Measurements from ENCODE around the gene KIF27.
"Not testable (repeated sequence)": the region's sequence is repeated elsewhere in the genome, so short reads cannot be mapped to it uniquely, and the experiment has no call there.

GRCh38 chr9:83912194-83912593, 9.0 kb downstream of the KIF27 start:
- peak in 1 of 2 donors; percentile 39 for TF ChIP-seq CTCF (conservative IDR thresholded peaks at IDR 0.05 in 1 of 2, IDR thresholded peaks at IDR 0.05 in 1 of 2; ENCODE audit: extremely low read depth in 1 of 2, insufficient read depth in 1 of 2, low read depth in 1 of 2, low read length in 2 of 2)
- TF ChIP-seq EZH2 (IDR thresholded peaks at IDR 0.05; ENCODE audit: borderline replicate concordance, low read length): not testable (repeated sequence)
